ENCODE data around the gene SLC17A5.
A peak's percentile ranks its signal among the peaks of the same experiment; 100 is the strongest.

Gene SLC17A5, protein sequence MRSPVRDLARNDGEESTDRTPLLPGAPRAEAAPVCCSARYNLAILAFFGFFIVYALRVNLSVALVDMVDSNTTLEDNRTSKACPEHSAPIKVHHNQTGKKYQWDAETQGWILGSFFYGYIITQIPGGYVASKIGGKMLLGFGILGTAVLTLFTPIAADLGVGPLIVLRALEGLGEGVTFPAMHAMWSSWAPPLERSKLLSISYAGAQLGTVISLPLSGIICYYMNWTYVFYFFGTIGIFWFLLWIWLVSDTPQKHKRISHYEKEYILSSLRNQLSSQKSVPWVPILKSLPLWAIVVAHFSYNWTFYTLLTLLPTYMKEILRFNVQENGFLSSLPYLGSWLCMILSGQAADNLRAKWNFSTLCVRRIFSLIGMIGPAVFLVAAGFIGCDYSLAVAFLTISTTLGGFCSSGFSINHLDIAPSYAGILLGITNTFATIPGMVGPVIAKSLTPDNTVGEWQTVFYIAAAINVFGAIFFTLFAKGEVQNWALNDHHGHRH

DNA sequence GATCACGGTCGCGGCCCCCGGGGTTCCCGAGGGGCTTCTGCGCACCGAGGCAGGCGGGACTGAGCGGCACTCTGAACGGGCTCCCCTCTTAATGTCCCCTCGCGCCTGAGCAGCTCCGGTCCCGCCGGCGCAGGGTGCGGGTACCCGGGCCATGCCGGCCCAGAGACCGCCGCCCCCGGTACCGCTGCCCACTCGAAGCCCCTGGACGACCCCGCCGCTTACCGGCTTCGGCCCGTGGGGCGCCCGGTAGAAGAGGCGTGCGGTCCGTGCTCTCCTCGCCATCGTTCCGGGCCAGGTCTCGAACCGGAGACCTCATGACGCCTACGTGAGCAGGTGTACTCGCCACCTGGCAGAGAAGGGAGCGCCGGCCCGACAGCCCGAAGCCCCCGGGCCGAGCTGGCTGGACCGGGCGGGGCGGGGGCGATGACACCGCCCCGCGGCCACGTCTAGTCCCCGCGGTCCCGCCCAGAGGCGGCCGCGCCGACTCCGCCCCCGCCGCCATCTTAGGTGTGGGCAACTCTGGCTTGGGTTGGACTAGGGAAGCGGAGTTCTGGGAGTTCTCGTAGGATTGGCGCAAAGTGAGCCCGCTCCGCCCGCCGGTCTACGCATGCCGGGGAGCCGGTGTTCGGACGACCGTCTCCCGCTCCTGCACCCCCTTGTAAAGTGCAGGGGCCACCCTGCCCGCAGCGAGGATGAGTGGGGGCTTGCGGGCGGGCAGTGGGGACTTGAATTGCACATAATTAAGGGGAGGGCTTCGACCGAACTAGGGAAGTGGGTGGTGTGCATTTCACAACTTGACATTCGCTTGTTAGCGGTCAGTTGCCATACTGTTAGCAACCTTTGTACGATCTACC is at the start of gene SLC17A5:
TSS of gene SLC17A5 (minus strand) at position 422 of the 854 bp plus-strand sequence. CDS start at position 316, 106 bp downstream.
- DNase-seq (ENCODE audit: low read depth, low spot score), result peak; percentile 95
- TF ChIP-seq, protein P1, sequence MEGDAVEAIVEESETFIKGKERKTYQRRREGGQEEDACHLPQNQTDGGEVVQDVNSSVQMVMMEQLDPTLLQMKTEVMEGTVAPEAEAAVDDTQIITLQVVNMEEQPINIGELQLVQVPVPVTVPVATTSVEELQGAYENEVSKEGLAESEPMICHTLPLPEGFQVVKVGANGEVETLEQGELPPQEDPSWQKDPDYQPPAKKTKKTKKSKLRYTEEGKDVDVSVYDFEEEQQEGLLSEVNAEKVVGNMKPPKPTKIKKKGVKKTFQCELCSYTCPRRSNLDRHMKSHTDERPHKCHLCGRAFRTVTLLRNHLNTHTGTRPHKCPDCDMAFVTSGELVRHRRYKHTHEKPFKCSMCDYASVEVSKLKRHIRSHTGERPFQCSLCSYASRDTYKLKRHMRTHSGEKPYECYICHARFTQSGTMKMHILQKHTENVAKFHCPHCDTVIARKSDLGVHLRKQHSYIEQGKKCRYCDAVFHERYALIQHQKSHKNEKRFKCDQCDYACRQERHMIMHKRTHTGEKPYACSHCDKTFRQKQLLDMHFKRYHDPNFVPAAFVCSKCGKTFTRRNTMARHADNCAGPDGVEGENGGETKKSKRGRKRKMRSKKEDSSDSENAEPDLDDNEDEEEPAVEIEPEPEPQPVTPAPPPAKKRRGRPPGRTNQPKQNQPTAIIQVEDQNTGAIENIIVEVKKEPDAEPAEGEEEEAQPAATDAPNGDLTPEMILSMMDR (IDR thresholded peaks at IDR 0.05; ENCODE audit: low read depth, low read length), result no peak
- in situ Hi-C loops (cut with HindIII; ENCODE audit: low sequenced_read_pairs), result no loop called here
- H3K4me3 ChIP-seq (ENCODE audit: low read depth, low read length), result peak within 1 kb of the TSS; percentile 87

DNA sequence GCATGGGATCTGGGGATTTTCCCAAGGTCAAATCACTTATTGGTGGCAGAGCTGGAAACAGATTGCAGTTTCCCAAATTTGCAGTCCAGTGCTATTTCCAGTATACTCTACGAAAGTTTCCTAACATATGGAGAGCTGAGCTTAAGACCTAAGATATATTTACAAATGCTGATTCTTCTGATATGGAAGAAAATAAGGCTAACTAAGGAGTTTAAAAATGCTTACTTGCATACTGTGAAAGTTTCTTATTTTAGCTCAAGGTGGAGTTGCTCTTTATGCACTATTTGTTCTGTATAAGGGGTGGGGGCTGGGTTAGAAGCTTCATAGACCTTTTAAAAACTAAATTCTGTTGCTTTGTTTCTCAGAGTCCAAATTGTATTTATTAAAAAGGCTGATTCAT is 49.7 kb upstream of the SLC17A5 start:
- TF ChIP-seq, protein P1 (IDR thresholded peaks at IDR 0.05; ENCODE audit: low read depth, low read length), result no peak
- H3K4me3 ChIP-seq (ENCODE audit: low read depth, low read length), result no peak overlapping the region

DNA sequence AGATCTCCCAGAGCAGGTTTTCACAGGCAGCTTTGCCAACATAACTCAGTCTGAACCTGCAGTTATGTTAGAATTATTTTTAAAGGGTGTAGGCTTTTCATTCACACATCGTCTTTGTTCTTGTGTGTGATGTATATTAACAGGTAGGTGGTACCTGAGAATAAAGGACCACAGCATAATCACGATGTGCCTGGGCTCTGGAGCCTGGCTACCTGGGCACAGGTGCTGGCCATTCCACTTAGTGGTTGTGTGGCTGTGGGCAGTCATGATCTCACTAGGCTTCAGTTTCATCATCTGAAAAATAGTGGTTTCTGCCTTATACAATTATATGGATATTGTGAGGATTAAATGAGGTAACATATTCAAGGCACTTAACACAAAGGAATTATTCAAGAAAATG is 48.7 kb upstream of the SLC17A5 start:
- TF ChIP-seq, protein P1 (IDR thresholded peaks at IDR 0.05; ENCODE audit: low read depth, low read length), result no peak

More for the DNA sequence above, 49.7 kb upstream of the SLC17A5 start:
- no peak for DNase-seq (ENCODE audit: low read depth, low spot score)
- in situ Hi-C loops (cut with HindIII; ENCODE audit: low sequenced_read_pairs), result no loop called here

DNA sequence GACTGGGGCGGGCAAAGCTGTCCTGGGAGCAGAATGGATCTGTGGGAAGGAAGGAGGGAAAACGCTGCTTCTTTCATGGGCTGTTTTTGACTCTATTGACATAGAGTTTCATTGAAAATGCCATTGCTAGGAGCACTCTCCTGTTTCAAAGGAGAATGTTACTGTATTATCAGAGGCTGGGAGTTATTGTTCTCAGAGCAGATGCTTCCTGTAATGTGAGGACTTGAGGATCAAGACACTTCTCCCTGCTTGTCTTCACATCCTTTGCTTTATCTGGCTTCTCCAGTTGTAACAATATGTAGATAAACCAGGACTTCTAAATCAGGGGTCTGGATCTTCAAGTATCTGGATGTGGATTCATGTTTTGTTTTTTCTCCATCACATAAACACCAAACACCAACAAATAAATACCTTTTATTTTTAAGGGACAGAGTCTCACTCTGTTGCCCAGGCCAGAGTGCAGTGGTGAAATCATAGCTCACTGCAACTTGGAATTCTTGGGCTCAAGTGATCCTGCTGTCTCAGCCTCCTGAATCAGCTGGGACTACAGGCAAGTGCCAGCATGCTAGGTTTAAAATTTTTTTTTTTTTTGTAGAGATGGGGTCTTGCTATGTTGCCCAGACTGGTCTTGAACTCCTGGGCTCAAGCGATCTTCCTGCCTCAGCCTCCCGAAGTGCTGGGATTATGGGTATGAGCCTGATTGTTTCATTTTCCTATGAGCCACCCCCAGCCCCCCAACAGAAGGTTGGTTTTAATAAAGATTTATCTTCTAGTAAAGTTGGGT is 46.1 kb upstream of the SLC17A5 start:
- no peak for DNase-seq (ENCODE audit: low read depth, low spot score)
- no peak overlapping the region for H3K4me3 ChIP-seq (ENCODE audit: low read depth, low read length)
- in situ Hi-C loops (cut with HindIII; ENCODE audit: low sequenced_read_pairs), result no loop called here
- TF ChIP-seq, protein P1 (IDR thresholded peaks at IDR 0.05; ENCODE audit: low read depth, low read length), result no peak

More for the DNA sequence above, 48.7 kb upstream of the SLC17A5 start:
- no peak overlapping the region for H3K4me3 ChIP-seq (ENCODE audit: low read depth, low read length)
- in situ Hi-C loops (cut with HindIII; ENCODE audit: low sequenced_read_pairs), result no loop called here
- DNase-seq (ENCODE audit: low read depth, low spot score), result no peak

DNA sequence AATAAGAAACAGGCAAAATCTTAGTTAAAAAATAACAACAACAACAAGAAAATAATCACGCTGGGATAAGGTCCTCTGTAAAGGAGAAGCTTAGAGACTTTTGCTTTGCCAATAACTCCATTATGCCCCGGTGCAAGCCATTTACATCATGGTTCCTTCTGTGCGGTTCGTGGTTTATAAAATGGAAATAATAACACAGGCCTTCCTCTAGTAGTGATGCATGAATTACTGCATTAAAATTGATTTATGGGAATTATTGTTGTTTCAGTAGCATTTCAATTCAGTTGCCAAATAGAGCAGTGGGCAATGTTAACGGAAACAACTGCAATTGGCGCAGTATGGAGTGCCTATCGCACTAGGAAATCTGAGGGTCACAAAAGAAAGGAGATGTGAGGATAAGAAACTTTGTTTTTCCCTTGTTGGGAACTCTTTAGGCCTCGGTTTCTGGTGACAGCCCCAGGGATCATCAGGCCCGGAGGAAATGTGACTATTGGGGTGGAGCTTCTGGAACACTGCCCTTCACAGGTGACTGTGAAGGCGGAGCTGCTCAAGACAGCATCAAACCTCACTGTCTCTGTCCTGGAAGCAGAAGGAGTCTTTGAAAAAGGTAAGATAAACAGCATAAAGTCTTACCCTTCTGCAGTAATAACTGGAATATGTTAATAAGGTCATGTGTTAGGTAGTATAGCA is 43.3 kb upstream of the SLC17A5 start:
- peak; percentile 12 for DNase-seq (ENCODE audit: low read depth, low spot score)
- in situ Hi-C loops (cut with HindIII; ENCODE audit: low sequenced_read_pairs), result no loop called here
- peak overlapping the region; percentile 53 for H3K4me3 ChIP-seq (ENCODE audit: low read depth, low read length)

More for the DNA sequence above, 43.3 kb upstream of the SLC17A5 start:
- TF ChIP-seq, protein P1 (IDR thresholded peaks at IDR 0.05; ENCODE audit: low read depth, low read length), result no peak
